A549 (cell line): Measurements from ENCODE around the gene KDELR1.

Experiments
- CHD2 ChIP-seq: fragments of 150-350 bp; IDR thresholded peaks from 2 replicates; pipeline ENCODE4 v1.6.1; 2014; ENCODE audit warnings: low read length; ENCODE audit not compliant: partially characterized antibody
- CTCF ChIP-seq: fragments of >200 bp; sonication (Bioruptor Twin); formaldehyde crosslinking; IDR thresholded peaks from 3 replicates; pipeline ENCODE4 v1.5.1; 2016
- HOXA7 ChIP-seq: fragments of 250-450 bp; sonication (Bioruptor Pico); IDR thresholded peaks from 2 replicates; pipeline ENCODE4 v1.5.0; 2020; ENCODE audit warnings: mild to moderate bottlenecking, moderate library complexity
- PBX3 ChIP-seq: IDR thresholded peaks from 2 replicates; pipeline ENCODE4 v1.6.1; 2012
- ZSCAN20 ChIP-seq: fragments of 250-450 bp; sonication (Bioruptor Pico); IDR thresholded peaks from 2 replicates; pipeline ENCODE4 v1.8.0; 2022; ENCODE audit warnings: mild to moderate bottlenecking, moderate library complexity

GRCh38 chr19:48346191-48346590 is 45.2 kb downstream of the KDELR1 start:
- TF ChIP-seq HOXA7 (CRISPR knock-in tag) (no peak), CTCF (no peak), CHD2 (no peak), ZSCAN20 (no peak), PBX3 (no peak)
